Left ventricle myocardium inferior (tissue), 1 donor: ENCODE results near the gene EPHA6. TPM values are rescaled to one million over a fixed set of nuclear protein-coding genes. Genes with fewer than 3 reads are reported as not detected.

Source experiments
- DNase-seq: peaks from one replicate; pipeline ENCODE4 v3.0.0-alpha.2; 2020
- H3K27ac ChIP-seq: fragments of 200-600 bp; replicated peaks from 2 replicates; pipeline ENCODE4 v1.8.0; 2021
- H3K27me3 ChIP-seq: fragments of 200-600 bp; 2 replicates; pipeline ENCODE4 v1.8.0; 2021; ENCODE audit warnings: low read depth
- H3K36me3 ChIP-seq: fragments of 200-600 bp; 2 replicates; pipeline ENCODE4 v1.8.0; 2021
- H3K4me1 ChIP-seq: fragments of 200-600 bp; 2 replicates; pipeline ENCODE4 v1.8.0; 2021
- H3K4me3 ChIP-seq: fragments of 200-600 bp; 2 replicates; pipeline ENCODE4 v1.8.0; 2021; ENCODE audit warnings: mild to moderate bottlenecking, moderate library complexity
- H3K9me3 ChIP-seq: fragments of 200-600 bp; replicated peaks from 2 replicates; pipeline ENCODE4 v1.8.0; 2021
- intact Hi-C: fragments of 100-400 bp; cut with micrococcal nuclease; formaldehyde crosslinking; loops from one replicate; pipeline ENCODE4 v1.11.0; 2022
- total RNA-seq: library from RNA; stranded (reverse); fragmentation: NEBNext Ultra II Directional; extraction: Animal tissue kit (Norgen Biotek cat#: 25700); gene quantifications from one replicate; pipeline ENCODE4 v1.2.1, GENCODE V29; 2021
- TF ChIP-seq, protein P1 (sequence below): fragments of 200-600 bp; IDR thresholded peaks from 2 replicates; pipeline ENCODE4 v1.8.0; 2021; ENCODE audit warnings: antibody characterized with exemption, mild to moderate bottlenecking, borderline replicate concordance
- donor health status: DM: no; HTN: yes; CAD: no; lungs with severe emphysema.

The EPHA6 gene
- total RNA-seq, 1 donor from 2014 or later, result 0.19 TPM

DNA sequence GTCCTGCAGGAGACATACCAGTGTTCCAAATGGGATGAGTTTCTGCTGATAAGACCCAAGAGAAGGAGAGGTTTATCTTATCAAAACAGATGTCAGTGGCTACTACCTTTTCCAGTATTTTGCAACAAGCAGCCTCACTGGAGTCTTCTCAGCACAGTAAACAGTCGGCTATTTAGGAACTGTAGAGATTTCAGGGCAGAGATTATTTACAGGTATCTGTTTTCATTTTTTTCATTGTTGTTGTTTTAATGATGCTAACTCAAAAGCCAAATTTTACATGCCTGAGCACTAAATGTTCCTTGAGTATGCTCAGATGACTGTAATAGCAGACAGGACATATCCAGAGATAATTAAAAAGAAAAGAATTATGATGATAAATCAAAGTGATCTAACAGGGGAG is 252.1 kb downstream of the EPHA6 start:
- H3K27ac ChIP-seq, result no peak overlapping the region
- no peaks in the 10 kb centered on the region for H3K27me3 ChIP-seq
- TF ChIP-seq, protein P1, sequence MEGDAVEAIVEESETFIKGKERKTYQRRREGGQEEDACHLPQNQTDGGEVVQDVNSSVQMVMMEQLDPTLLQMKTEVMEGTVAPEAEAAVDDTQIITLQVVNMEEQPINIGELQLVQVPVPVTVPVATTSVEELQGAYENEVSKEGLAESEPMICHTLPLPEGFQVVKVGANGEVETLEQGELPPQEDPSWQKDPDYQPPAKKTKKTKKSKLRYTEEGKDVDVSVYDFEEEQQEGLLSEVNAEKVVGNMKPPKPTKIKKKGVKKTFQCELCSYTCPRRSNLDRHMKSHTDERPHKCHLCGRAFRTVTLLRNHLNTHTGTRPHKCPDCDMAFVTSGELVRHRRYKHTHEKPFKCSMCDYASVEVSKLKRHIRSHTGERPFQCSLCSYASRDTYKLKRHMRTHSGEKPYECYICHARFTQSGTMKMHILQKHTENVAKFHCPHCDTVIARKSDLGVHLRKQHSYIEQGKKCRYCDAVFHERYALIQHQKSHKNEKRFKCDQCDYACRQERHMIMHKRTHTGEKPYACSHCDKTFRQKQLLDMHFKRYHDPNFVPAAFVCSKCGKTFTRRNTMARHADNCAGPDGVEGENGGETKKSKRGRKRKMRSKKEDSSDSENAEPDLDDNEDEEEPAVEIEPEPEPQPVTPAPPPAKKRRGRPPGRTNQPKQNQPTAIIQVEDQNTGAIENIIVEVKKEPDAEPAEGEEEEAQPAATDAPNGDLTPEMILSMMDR, result no peak
- DNase-seq, result no peak
- intact Hi-C loops, result no loop called here
- no peaks in the 10 kb centered on the region for H3K4me1 ChIP-seq
- H3K9me3 ChIP-seq, result peaks cover 26% of the 10 kb centered on the region
- no peaks in the 10 kb centered on the region for H3K36me3 ChIP-seq
- H3K4me3 ChIP-seq, result no peak overlapping the region

GRCh38 chr3:97070302-97070701 is 255.9 kb downstream of the EPHA6 start:
- TF ChIP-seq, protein P1, result no peak
- Histone ChIP-seq H3K27me3 (no peaks in the 10 kb centered on the region), H3K36me3 (no peaks in the 10 kb centered on the region), H3K27ac (no peak overlapping the region), H3K9me3 (no peaks in the 10 kb centered on the region), H3K4me1 (no peaks in the 10 kb centered on the region), H3K4me3 (no peak overlapping the region)
- no peak for DNase-seq
- intact Hi-C loops, result no loop called here

- Histone ChIP-seq H3K4me3 (no peak overlapping the region), H3K9me3 (no peaks in the 10 kb centered on the region), H3K27me3 (no peaks in the 10 kb centered on the region), H3K4me1 (no peaks in the 10 kb centered on the region), H3K27ac (no peak overlapping the region), H3K36me3 (no peaks in the 10 kb centered on the region)
- intact Hi-C loops, result no loop called here
- TF ChIP-seq, protein P1, result no peak
- no peak for DNase-seq
Observed at GRCh38 chr3:97074546-97074945, 260.2 kb downstream of the EPHA6 start.

- TF ChIP-seq, protein P1, result no peak
- no peaks in the 10 kb centered on the region for H3K27me3 ChIP-seq
- no peaks in the 10 kb centered on the region for H3K4me1 ChIP-seq
- no peaks in the 10 kb centered on the region for H3K9me3 ChIP-seq
- intact Hi-C loops, result no loop called here
- no peaks in the 10 kb centered on the region for H3K36me3 ChIP-seq
- no peak overlapping the region for H3K4me3 ChIP-seq
- no peak for DNase-seq
- no peak overlapping the region for H3K27ac ChIP-seq
Observed at GRCh38 chr3:97076673-97077072, 262.3 kb downstream of the EPHA6 start.

- Histone ChIP-seq H3K36me3 (no peaks in the 10 kb centered on the region), H3K9me3 (no peaks in the 10 kb centered on the region), H3K4me1 (no peaks in the 10 kb centered on the region), H3K27me3 (no peaks in the 10 kb centered on the region), H3K27ac (no peak overlapping the region), H3K4me3 (no peak overlapping the region)
- TF ChIP-seq, protein P1, result no peak
- intact Hi-C loops, result no loop called here
- DNase-seq, result no peak
Observed at GRCh38 chr3:97089621-97090020, 275.2 kb downstream of the EPHA6 start.

DNA sequence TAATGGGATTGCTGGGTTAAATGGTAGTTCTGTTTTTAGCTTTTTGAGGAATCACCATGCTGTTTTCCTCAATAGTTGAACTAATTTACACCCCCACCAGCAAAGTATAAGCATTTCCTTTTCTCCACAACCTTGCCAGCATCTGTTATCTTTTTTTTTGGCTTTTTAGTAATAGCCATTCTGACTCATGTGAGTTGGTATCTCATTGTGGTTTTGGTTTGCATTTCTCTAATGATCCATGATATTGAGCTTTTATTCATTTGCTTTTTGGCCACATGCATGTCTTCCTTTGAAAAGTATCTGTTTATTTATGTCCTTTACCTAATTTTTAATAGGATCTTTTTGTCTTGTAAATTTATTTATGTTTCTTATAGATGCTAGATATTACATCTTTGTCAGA is 288.2 kb downstream of the EPHA6 start:
- Histone ChIP-seq H3K27ac (no peak overlapping the region), H3K4me1 (no peaks in the 10 kb centered on the region), H3K9me3 (peaks cover 8% of the 10 kb centered on the region), H3K27me3 (no peaks in the 10 kb centered on the region), H3K36me3 (no peaks in the 10 kb centered on the region), H3K4me3 (no peak overlapping the region)
- TF ChIP-seq, protein P1, result no peak
- intact Hi-C loops, result no loop called here
- no peak for DNase-seq
